Gastrocnemius medialis (tissue), 4 donors: ENCODE measurements around the gene PRELP.

Source experiments
- CTCF ChIP-seq, 5 experiments: fragments of 450-650 bp in 3 of 5; fragments of 200-600 bp in 2 of 5; sonication (generic) in 2 of 5; IDR thresholded peaks in 4 of 5; conservative IDR thresholded peaks in 1 of 5; 1 replicate in 4 of 5; 2 replicates in 1 of 5; pipeline ENCODE4 v1.5.1; 2016 to 2019; ENCODE audit warnings: antibody characterized with exemption in 5 of 5, mild to moderate bottlenecking in 3 of 5, moderate library complexity in 3 of 5
- POLR2A ChIP-seq, 2 donors: fragments of 450-650 bp; IDR thresholded peaks; one replicate each; pipeline ENCODE4 v1.6.1; 2017; ENCODE audit warnings: antibody characterized with exemption in 2 of 2, mild to moderate bottlenecking in 2 of 2, moderate library complexity in 2 of 2

GRCh38 chr1:203504400-203505250 lies 29.0 kb downstream of the PRELP start:
- TF ChIP-seq CTCF (IDR thresholded peaks at IDR 0.05 in 4 of 5, conservative IDR thresholded peaks at IDR 0.05 in 1 of 5), result peak; percentile 65 to 94 (median 85)
- no peak for TF ChIP-seq POLR2A (IDR thresholded peaks at IDR 0.05)
